Keratinocyte (primary cell): ENCODE results near the gene SYNE2.

Source experiments
- CTCF ChIP-seq, 3 experiments: IDR thresholded peaks in 1 of 3; conservative IDR thresholded peaks in 1 of 3; optimal IDR thresholded peaks in 1 of 3; 2 replicates in 2 of 3; 3 replicates in 1 of 3; pipeline versions ENCODE3 to v1.5.1; 2011; ENCODE audit warnings: low read length in 3 of 3, mild to moderate bottlenecking in 3 of 3, moderate library complexity in 2 of 3, control low read depth in 1 of 3, inconsistent platforms in 1 of 3; ENCODE audit not compliant: insufficient read depth in 2 of 3; ENCODE audit errors: extremely low read depth in 1 of 3
- EZH2 ChIP-seq: IDR thresholded peaks from one replicate; pipeline ENCODE4 v1.6.1; 2012; ENCODE audit warnings: inconsistent platforms, mild to moderate bottlenecking, low read length, moderate library complexity

GRCh38 chr14:64196814-64197411 is 344.1 kb downstream of the SYNE2 start:
- TF ChIP-seq CTCF (optimal IDR thresholded peaks at IDR 0.05 in 1 of 3, IDR thresholded peaks at IDR 0.05 in 1 of 3, conservative IDR thresholded peaks at IDR 0.05 in 1 of 3; ENCODE audit: extremely low read depth in 1 of 3, insufficient read depth in 2 of 3, low read length in 3 of 3), result no peak
- no peak for TF ChIP-seq EZH2
